ENCODE results near the gene BCAS4.

- no peak for TF ChIP-seq POLR2A (IDR thresholded peaks at IDR 0.05; ENCODE audit: extremely low read depth, insufficient read length)
- no peak for TF ChIP-seq CTCF (IDR thresholded peaks at IDR 0.05; ENCODE audit: low read depth, low read length)
- TF ChIP-seq MAX (IDR thresholded peaks at IDR 0.05; ENCODE audit: low read depth, low read length) = no peak
These were observed 48.0 kb downstream of the BCAS4 start for GRCh38 chr20:50842821-50843220.
